Adrenal gland (tissue), 12 donors: Measurements from ENCODE around the gene NEDD9. TPM values are rescaled to one million over a fixed set of nuclear protein-coding genes. Genes with fewer than 3 reads are reported as not detected.

Source experiments
- DNase-seq, 7 donors: peaks; one replicate each; pipeline ENCODE4 v3.0.0-alpha.2; 2019 to 2020
- H3K27ac ChIP-seq, 5 donors: fragments of 200-600 bp; sonication (generic) in 4 of 5; 1 replicate in 3 of 5; 2 replicates in 2 of 5; pipeline versions ENCODE4 v1.5.1 to v1.8.0; 2016 to 2020; ENCODE audit warnings: mild to moderate bottlenecking in 1 of 5
- H3K27me3 ChIP-seq: fragments of 200-600 bp; 2 replicates; pipeline ENCODE4 v1.8.0; 2021
- H3K36me3 ChIP-seq, 2 donors: fragments of 200-600 bp; replicated peaks in 1 of 2; 1 replicate in 1 of 2; 2 replicates in 1 of 2; pipeline versions ENCODE4 v1.5.1 to v1.8.0; 2018 to 2022
- H3K4me1 ChIP-seq, 2 donors: fragments of 200-600 bp; replicated peaks in 1 of 2; 1 replicate in 1 of 2; 2 replicates in 1 of 2; pipeline versions ENCODE4 v1.5.1 to v1.8.0; 2018 to 2021
- H3K4me3 ChIP-seq, 4 donors: fragments of 200-600 bp; sonication (generic) in 3 of 4; one replicate each; pipeline ENCODE4 v1.5.1; 2016 to 2018
- H3K9me3 ChIP-seq, 3 donors: fragments of 200-600 bp; sonication (generic) in 1 of 3; replicated peaks in 1 of 3; 1 replicate in 2 of 3; 2 replicates in 1 of 3; pipeline versions ENCODE4 v1.5.1 to v1.8.0; 2016 to 2021
- CTCF ChIP-seq, 6 experiments: fragments of 450-650 bp in 4 of 6; fragments of 200-600 bp in 2 of 6; sonication (generic) in 1 of 6; IDR thresholded peaks; 1 replicate in 5 of 6; 2 replicates in 1 of 6; pipeline versions ENCODE4 v1.5.1 to v1.8.0; 2016 to 2021; ENCODE audit warnings: antibody characterized with exemption in 6 of 6, mild to moderate bottlenecking in 2 of 6, moderate library complexity in 1 of 6
- POLR2A ChIP-seq, 2 donors: fragments of 450-650 bp; IDR thresholded peaks; one replicate each; pipeline ENCODE4 v1.6.1; 2017; ENCODE audit warnings: antibody characterized with exemption in 2 of 2, mild to moderate bottlenecking in 2 of 2, moderate library complexity in 1 of 2
- WGBS, 4 donors: extraction: QIAGEN DNeasy Blood & Tissue Kit in 2 of 4; methylation state at CpG; one replicate each; pipeline versions ENCODE4 v1.1.5 to v1.1.7; 2013 to 2017; 5-methylcytosine and 5-hydroxymethylcytosine counted together
- intact Hi-C, 2 donors: fragments of 100-400 bp; cut with DNase I; formaldehyde crosslinking; loops; one replicate each; pipeline versions ENCODE4 v1.14.1 to v1.15.0; 2022 to 2023
- polyA plus RNA-seq, 3 donors: library from polyadenylated mRNA; stranded (reverse); fragments of 200-250 nt in 2 of 3; fragments of 350-450 nt in 1 of 3; fragmentation: Illumina TruSeq in 1 of 3; extraction: RNeasy Lipid Tissue Mini Kit (QIAGEN cat#74804) in 1 of 3; gene quantifications; one replicate each; pipeline ENCODE4 v1.2.3, GENCODE V29; 2013 to 2014
- total RNA-seq, 9 donors: library from RNA; depleted of rRNA in 4 of 9; stranded (reverse); fragments of >200 nt in 4 of 9; fragments of 120-200 nt in 1 of 9; fragmentation: NEBNext Ultra II Directional in 1 of 9; extraction: Animal tissue kit (Norgen Biotek cat#: 25700) in 1 of 9; gene quantifications; one replicate each; pipeline versions ENCODE4 v1.1.0 to v1.2.4, GENCODE V29; 2013 to 2023
- donor health status: healthy with polysubstance abuse.
- donor health status: Bipolar disorder and iron deficiency.
- donor health status: DM: yes; HTN: yes; CAD: no.
- donor health status: DM: no; HTN: no; CAD: no.
- donor health status: DM: no; HTN: no; CAD: no.
- donor health status: DM: yes; HTN: yes; CAD: no.

Gene NEDD9
- total and polyA plus RNA-seq, 12 donors: 6.6 to 47.9 (median 13.5) TPM

- H3K9me3 ChIP-seq: no peaks in the 10 kb centered on the region
- no peak overlapping the region for H3K4me3 ChIP-seq
- H3K4me1 ChIP-seq: no peaks in the 10 kb centered on the region
- no peaks in the 10 kb centered on the region for H3K36me3 ChIP-seq
- 66 to 72% (median 68%) methylated on average over 12 to 17 of the region's 17 CpGs for WGBS, 4 donors
- TF ChIP-seq POLR2A (IDR thresholded peaks at IDR 0.05) (no peak), CTCF (IDR thresholded peaks at IDR 0.05) (peak in 5 of 6 experiments; percentile 27 to 55 (median 38))
- DNase-seq: peak in 6 of 7 donors; percentile 29 to 72 (median 38)
- peak overlapping the region in 1 of 5 donors; percentile 10 for H3K27ac ChIP-seq
- no peaks in the 10 kb centered on the region for H3K27me3 ChIP-seq
- intact Hi-C loops: no loop called here
These were observed 9.3 kb upstream of the NEDD9 start for GRCh38 chr6:11241793-11242201.

GRCh38 chr6:11241154-11241792 is 8.8 kb upstream of the NEDD9 start:
- H3K27ac ChIP-seq: peak overlapping the region in 1 of 5 donors; percentile 10
- intact Hi-C loops: no loop called here

GRCh38 chr6:11237956-11238355 is 5.5 kb upstream of the NEDD9 start:
- Histone ChIP-seq H3K4me3 (no peak overlapping the region), H3K27me3 (no peaks in the 10 kb centered on the region), H3K27ac (no peak overlapping the region), H3K9me3 (no peaks in the 10 kb centered on the region), H3K36me3 (no peaks in the 10 kb centered on the region), H3K4me1 (peaks cover 0 to 5% of the 10 kb centered on the region in 2 donors)
- DNase-seq: no peak
- WGBS, 4 donors: 93 to 98% (median 97%) methylated on average over 4 of the region's 4 CpGs
- intact Hi-C loops: no loop called here
- TF ChIP-seq POLR2A (IDR thresholded peaks at IDR 0.05) (no peak), CTCF (IDR thresholded peaks at IDR 0.05) (no peak)

More at GRCh38 chr6:11241154-11241792, 8.8 kb upstream of the NEDD9 start:
- Histone ChIP-seq H3K36me3 (no peaks in the 10 kb centered on the region), H3K9me3 (no peaks in the 10 kb centered on the region), H3K27me3 (no peaks in the 10 kb centered on the region), H3K4me3 (no peak overlapping the region), H3K4me1 (no peaks in the 10 kb centered on the region)
- no peak for DNase-seq
- TF ChIP-seq CTCF (IDR thresholded peaks at IDR 0.05) (no peak), POLR2A (IDR thresholded peaks at IDR 0.05) (no peak)
- 90 to 99% (median 94%) methylated on average over 9 to 11 of the region's 11 CpGs for WGBS, 4 donors

- intact Hi-C loops: no loop called here
- WGBS, 4 donors: 88 to 93% (median 89%) methylated on average over 4 of the region's 4 CpGs
These were observed 5.0 kb upstream of the NEDD9 start for GRCh38 chr6:11237428-11237827.

More at GRCh38 chr6:11237428-11237827, 5.0 kb upstream of the NEDD9 start:
- no peaks in the 10 kb centered on the region for H3K36me3 ChIP-seq
- no peak overlapping the region for H3K4me3 ChIP-seq
- peaks cover 0 to 5% of the 10 kb centered on the region in 2 donors for H3K4me1 ChIP-seq
- no peaks in the 10 kb centered on the region for H3K9me3 ChIP-seq
- TF ChIP-seq POLR2A (IDR thresholded peaks at IDR 0.05) (no peak), CTCF (IDR thresholded peaks at IDR 0.05) (no peak)
- no peak for DNase-seq
- H3K27me3 ChIP-seq: no peaks in the 10 kb centered on the region
- H3K27ac ChIP-seq: no peak overlapping the region
